DOHH2 (cell line): ENCODE data around the gene PTHLH.

Source experiments
- H3F3A ChIP-seq: fragments of 200-600 bp; sonication (generic), shearing (Covaris generic); 2 replicates; pipeline ENCODE4 v1.6.0; 2016; ENCODE audit warnings: antibody characterized with exemption, mild to moderate bottlenecking; ENCODE audit not compliant: control insufficient read depth, insufficient read depth
- H3K27ac ChIP-seq: fragments of 200-600 bp; sonication (generic); 2 replicates; pipeline ENCODE4 v1.5.1; 2014; ENCODE audit warnings: low read depth, mild to moderate bottlenecking, low read length, moderate library complexity
- H3K27me3 ChIP-seq: fragments of 200-600 bp; sonication (generic); 2 replicates; pipeline ENCODE4 v1.6.1; 2014; ENCODE audit warnings: mild to moderate bottlenecking, low read length, mixed read lengths; ENCODE audit not compliant: control insufficient read depth
- H3K36me3 ChIP-seq: fragments of 200-600 bp; sonication (generic); 2 replicates; pipeline ENCODE4 v1.6.1; 2014; ENCODE audit warnings: mild to moderate bottlenecking, low read length, moderate library complexity, mixed read lengths; ENCODE audit not compliant: control insufficient read depth
- H3K4me1 ChIP-seq: fragments of 200-600 bp; sonication (generic); 2 replicates; pipeline ENCODE4 v1.6.1; 2014; ENCODE audit warnings: mild to moderate bottlenecking, low read length, mixed read lengths; ENCODE audit not compliant: control insufficient read depth
- H3K4me2 ChIP-seq: fragments of 200-600 bp; sonication (generic); 2 replicates; pipeline ENCODE4 v1.6.0; 2014; ENCODE audit warnings: mild to moderate bottlenecking, low read length, moderate library complexity
- H3K4me3 ChIP-seq: fragments of 200-600 bp; sonication (generic); 2 replicates; pipeline ENCODE4 v1.5.1; 2014; ENCODE audit warnings: mild to moderate bottlenecking, low read length, mixed read lengths
- H3K79me2 ChIP-seq: fragments of 200-600 bp; sonication (generic); 2 replicates; pipeline ENCODE4 v1.6.1; 2014; ENCODE audit warnings: mild to moderate bottlenecking, low read length, mixed read lengths; ENCODE audit not compliant: control insufficient read depth
- H3K9me2 ChIP-seq: fragments of 200-600 bp; sonication (generic); replicated peaks from 2 replicates; pipeline ENCODE4 v1.6.1; 2014; ENCODE audit warnings: mild to moderate bottlenecking, low read length, mixed read lengths; ENCODE audit not compliant: control insufficient read depth
- H3K9me3 ChIP-seq: fragments of 200-600 bp; sonication (generic); 2 replicates; pipeline ENCODE4 v1.6.1; 2014; ENCODE audit warnings: antibody characterized with exemption, low read length, mixed read lengths; ENCODE audit not compliant: control insufficient read depth, insufficient read depth
- H4K20me1 ChIP-seq: fragments of 200-600 bp; sonication (generic); 2 replicates; pipeline ENCODE4 v1.6.0; 2014; ENCODE audit warnings: low read depth, mild to moderate bottlenecking, antibody characterized with exemption, low read length, moderate library complexity; ENCODE audit not compliant: control insufficient read depth, insufficient read depth
- EZH2phosphoT487 ChIP-seq: fragments of 200-600 bp; sonication (generic); IDR thresholded peaks from 2 replicates; pipeline ENCODE4 v1.6.1; 2017; ENCODE audit warnings: borderline replicate concordance, mild to moderate bottlenecking, antibody characterized with exemption, low read length, moderate library complexity, mixed read lengths
- TF ChIP-seq, protein P1 (sequence below): fragments of 200-600 bp; sonication (generic); IDR thresholded peaks from one replicate; pipeline ENCODE4 v1.5.1; 2014; ENCODE audit warnings: antibody characterized with exemption, mild to moderate bottlenecking, low read depth, low read length; ENCODE audit not compliant: poor library complexity, severe bottlenecking

PTHLH gene

DNA sequence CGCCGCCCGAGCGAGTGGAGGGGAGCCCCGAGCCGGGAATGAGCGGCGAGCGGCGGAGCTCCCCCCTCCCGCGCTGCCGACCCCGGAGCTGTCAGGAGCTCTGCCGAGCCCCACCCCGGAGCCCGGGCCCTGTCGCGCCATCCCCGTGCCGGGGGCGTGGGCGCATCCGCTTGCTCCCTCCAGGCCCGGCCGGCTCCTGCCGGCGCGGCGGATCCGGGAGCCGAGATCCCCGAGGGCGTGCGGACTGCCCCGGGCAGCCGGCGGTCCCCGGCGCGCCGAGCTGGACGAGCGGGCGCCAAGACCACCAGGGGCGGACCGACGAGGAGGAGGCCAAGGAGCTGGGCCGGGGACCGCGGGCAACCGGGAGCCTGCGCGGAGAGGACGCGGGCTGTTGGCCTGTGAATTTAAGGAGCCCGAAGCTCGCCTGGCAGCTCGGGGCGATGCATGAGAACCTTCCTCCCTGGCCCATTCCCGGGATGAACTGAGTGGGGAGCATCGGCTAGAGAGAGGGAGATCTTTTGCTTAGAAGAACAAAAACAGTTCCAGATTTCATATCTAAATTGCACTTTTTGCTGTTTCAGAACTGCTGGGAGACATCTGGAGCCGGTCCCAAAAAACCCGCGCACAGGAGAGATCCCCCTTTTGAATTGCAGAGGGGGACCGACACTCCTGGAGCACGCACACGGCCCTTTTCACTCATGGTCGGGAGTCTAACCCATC, 2.0 kb downstream of the PTHLH start:
- no peaks in the 10 kb centered on the region for H3F3A ChIP-seq
- TF ChIP-seq, protein P1, sequence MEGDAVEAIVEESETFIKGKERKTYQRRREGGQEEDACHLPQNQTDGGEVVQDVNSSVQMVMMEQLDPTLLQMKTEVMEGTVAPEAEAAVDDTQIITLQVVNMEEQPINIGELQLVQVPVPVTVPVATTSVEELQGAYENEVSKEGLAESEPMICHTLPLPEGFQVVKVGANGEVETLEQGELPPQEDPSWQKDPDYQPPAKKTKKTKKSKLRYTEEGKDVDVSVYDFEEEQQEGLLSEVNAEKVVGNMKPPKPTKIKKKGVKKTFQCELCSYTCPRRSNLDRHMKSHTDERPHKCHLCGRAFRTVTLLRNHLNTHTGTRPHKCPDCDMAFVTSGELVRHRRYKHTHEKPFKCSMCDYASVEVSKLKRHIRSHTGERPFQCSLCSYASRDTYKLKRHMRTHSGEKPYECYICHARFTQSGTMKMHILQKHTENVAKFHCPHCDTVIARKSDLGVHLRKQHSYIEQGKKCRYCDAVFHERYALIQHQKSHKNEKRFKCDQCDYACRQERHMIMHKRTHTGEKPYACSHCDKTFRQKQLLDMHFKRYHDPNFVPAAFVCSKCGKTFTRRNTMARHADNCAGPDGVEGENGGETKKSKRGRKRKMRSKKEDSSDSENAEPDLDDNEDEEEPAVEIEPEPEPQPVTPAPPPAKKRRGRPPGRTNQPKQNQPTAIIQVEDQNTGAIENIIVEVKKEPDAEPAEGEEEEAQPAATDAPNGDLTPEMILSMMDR = no peak
- TF ChIP-seq EZH2phosphoT487 = no peak
- H3K9me3 ChIP-seq = no peaks in the 10 kb centered on the region; the same call in 1 of the 2 replicates
- no peaks in the 10 kb centered on the region for H3K4me1 ChIP-seq
- no peaks in the 10 kb centered on the region for H3K79me2 ChIP-seq
- H3K36me3 ChIP-seq = no peaks in the 10 kb centered on the region
- peaks cover 27% of the 10 kb centered on the region for H3K27me3 ChIP-seq
- H3K27ac ChIP-seq = no peak overlapping the region
- H3K4me2 ChIP-seq = no peak overlapping the region
- no peaks in the 10 kb centered on the region for H3K9me2 ChIP-seq
- H4K20me1 ChIP-seq = no peaks in the 10 kb centered on the region
- H3K4me3 ChIP-seq = no peak overlapping the region

DNA sequence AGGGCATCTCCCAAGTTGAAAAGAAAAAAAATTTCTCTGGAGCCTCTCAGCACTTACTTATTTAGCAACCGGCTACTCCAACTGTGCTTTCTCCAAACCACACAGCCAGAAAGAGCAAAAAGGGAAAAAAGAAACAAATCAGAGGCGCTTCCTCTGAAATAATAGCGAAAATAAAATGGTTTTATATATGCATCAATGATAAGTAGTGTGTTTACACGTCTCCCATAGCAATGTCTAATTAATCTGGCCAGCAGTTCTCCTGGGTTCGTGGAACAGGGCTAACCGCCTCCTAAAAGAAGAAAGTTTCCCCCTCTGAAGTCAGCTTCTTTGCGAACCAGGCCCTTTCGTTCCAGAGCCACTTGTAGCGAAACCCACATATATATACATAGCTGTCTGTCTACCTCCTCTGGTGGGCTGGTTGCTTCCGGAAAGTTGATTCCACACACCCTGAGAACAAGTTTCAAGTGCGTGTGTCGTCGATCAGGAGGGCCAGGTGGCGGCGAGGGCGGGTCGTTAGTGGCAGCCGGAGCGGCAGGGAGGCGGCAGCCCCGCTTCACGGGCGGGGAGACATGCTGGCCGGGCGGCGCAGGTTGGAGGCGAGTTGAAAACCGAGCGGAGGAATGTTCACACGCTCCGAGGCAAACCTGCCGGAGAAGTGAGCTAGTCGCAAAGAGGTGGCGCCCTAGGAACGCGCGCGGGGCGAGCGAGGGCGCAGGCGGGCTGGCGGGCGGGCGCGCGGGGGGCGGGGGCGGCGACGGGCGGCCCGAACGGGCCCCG, 2.7 kb downstream of the PTHLH start:
- no peak overlapping the region for H3K27ac ChIP-seq
- H4K20me1 ChIP-seq = no peaks in the 10 kb centered on the region
- no peaks in the 10 kb centered on the region for H3K79me2 ChIP-seq
- H3K4me3 ChIP-seq = no peak overlapping the region
- H3F3A ChIP-seq = no peaks in the 10 kb centered on the region
- H3K27me3 ChIP-seq = peaks cover 33% of the 10 kb centered on the region
- TF ChIP-seq EZH2phosphoT487 = no peak
- TF ChIP-seq, protein P1 = no peak
- no peaks in the 10 kb centered on the region for H3K9me2 ChIP-seq
- H3K4me2 ChIP-seq = no peak overlapping the region
- H3K4me1 ChIP-seq = no peaks in the 10 kb centered on the region
- H3K36me3 ChIP-seq = no peaks in the 10 kb centered on the region
- H3K9me3 ChIP-seq = no peaks in the 10 kb centered on the region; the same call in 1 of the 2 replicates

DNA sequence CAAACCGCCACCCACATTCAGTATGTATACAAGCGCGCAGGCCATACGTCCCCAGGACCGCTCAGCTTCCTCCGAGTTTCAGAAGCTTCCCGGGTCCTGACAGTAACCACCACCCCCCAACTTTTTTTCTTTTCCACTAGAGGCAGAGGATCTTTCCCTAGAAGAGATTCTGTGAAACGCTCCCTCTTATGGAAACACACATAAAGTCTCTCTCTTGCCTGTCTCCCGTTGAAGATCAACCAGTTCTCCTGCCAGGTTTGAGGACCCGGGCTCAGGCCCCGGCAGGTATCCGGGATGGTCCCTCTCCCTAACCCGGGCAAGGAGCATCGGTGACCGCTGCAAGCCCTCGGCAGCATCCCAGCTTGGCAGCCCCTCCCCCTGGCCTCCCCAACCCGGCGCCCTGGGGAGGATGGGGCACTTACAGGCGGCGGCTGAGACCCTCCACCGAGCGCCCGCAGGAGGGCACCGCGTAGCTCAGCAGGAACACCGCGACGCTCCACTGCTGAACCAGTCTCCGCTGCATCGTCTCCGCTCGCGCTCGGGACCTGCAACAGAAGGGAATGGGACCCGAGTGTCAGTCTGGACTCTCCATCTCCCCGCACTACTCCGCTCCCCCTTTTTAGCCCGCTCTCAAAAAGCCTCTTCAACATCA, 3.4 kb downstream of the PTHLH start:
- Histone ChIP-seq H3K4me2 (no peak overlapping the region), H4K20me1 (no peaks in the 10 kb centered on the region), H3K4me3 (no peak overlapping the region), H3F3A (no peaks in the 10 kb centered on the region), H3K9me2 (no peaks in the 10 kb centered on the region), H3K9me3 (no peaks in the 10 kb centered on the region; the same call in 1 of the 2 replicates), H3K36me3 (no peaks in the 10 kb centered on the region), H3K27me3 (peaks cover 34% of the 10 kb centered on the region), H3K4me1 (no peaks in the 10 kb centered on the region), H3K79me2 (no peaks in the 10 kb centered on the region), H3K27ac (no peak overlapping the region)
- no peak for TF ChIP-seq EZH2phosphoT487
- TF ChIP-seq, protein P1 = no peak
